ENCODE data around the gene MRPL27. TPM values are rescaled to one million over a fixed set of nuclear protein-coding genes. Genes with fewer than 3 reads are reported as not detected.

MRPL27 gene
- total and polyA plus RNA-seq, 5 experiments from 2014 or later, result 28.0 to 60.6 (median 30.0) TPM

- Mint-ChIP-seq H3K9me3 (no peaks in the 10 kb centered on the region), H3K4me3 (no peak overlapping the region)
Observed at GRCh38 chr17:50365165-50365564, 7.8 kb downstream of the MRPL27 start.

GRCh38 chr17:50364715-50365114 lies 8.3 kb downstream of the MRPL27 start:
- no peak for ATAC-seq
- peaks cover 9 to 26% (median 11%) of the 10 kb centered on the region in 4 donors for H3K4me1 Mint-ChIP-seq
- no peaks in the 10 kb centered on the region for H3K27me3 Mint-ChIP-seq
- H3K36me3 Mint-ChIP-seq, result peaks cover 0 to 40% (median 10%) of the 10 kb centered on the region in 3 donors
- DNase-seq, result no peak
- POLR2A ChIA-PET, result no interaction called here
- no peaks in the 10 kb centered on the region for H3K9me3 Mint-ChIP-seq
- H3K4me3 Mint-ChIP-seq, result no peak overlapping the region
- H3K27ac Mint-ChIP-seq, result no peak overlapping the region

More at GRCh38 chr17:50365165-50365564, 7.8 kb downstream of the MRPL27 start:
- ATAC-seq, result no peak
- Mint-ChIP-seq H3K36me3 (peaks cover 0 to 44% (median 10%) of the 10 kb centered on the region in 3 donors), H3K27me3 (no peaks in the 10 kb centered on the region), H3K27ac (no peak overlapping the region), H3K4me1 (peaks cover 10 to 26% (median 11%) of the 10 kb centered on the region in 4 donors)
- no peak for DNase-seq
- POLR2A ChIA-PET, result no interaction called here

- Mint-ChIP-seq H3K4me3 (no peak overlapping the region), H3K36me3 (peaks cover 0 to 37% (median 9%) of the 10 kb centered on the region in 3 donors), H3K27ac (peak overlapping the region in 1 of 10 donors; percentile 21), H3K9me3 (no peaks in the 10 kb centered on the region), H3K4me1 (peaks cover 9 to 29% (median 12%) of the 10 kb centered on the region in 4 donors), H3K27me3 (no peaks in the 10 kb centered on the region)
- ATAC-seq, result no peak
- no peak for DNase-seq
- POLR2A ChIA-PET, result interaction anchor here (1.2 kb wide), 1 partner anchor 9 kb away, joined by 4 read pairs; the partner anchor contains the start of genes EME1 and MRPL27
Observed at GRCh38 chr17:50364061-50364458, 8.9 kb downstream of the MRPL27 start.

DNA sequence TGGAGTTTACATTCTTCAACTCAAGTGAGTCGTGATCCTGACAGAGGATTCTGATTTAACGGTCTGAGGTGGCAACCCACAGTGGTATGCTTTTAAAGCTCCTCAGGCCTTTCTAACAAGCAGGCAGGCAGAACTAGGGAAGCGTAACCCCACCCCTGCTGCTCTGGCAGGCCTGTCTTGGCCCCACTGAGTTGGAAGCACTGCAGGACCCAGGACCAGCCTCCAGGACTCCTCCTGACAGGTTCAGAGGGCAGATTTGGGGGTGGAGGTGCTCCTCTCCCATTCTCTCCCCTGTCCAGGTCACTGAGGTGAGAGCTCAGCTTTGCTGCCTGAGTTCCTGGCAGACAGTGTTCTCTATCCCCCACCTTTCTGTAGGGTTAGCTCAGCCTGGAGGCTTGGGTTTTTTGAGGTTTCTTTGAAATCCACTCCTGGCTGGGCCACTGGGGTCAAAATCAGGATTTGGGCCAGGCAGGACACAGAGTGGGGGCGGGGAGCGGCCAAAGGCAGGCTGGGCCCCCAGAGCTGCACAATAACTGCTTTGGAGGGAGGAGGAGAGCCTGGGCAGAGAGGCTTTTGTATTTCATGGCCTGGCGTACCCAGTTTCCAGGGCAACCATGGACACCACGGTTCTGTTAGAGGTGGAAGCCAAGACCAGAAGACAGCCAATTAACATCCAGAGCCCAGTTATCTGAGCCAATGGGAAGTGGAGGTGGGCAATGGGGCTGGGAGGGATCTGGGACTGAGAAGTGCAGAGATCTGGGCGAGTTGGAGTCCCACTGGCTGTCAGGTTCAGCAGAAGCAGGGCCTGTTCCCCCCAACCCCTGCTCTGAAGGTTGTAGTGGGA lies 9.5 kb downstream of the MRPL27 start:
- DNase-seq (no peak), ATAC-seq (no peak)
- Mint-ChIP-seq H3K9me3 (no peaks in the 10 kb centered on the region), H3K4me1 (peaks cover 9 to 32% (median 12%) of the 10 kb centered on the region in 4 donors), H3K27ac (peak overlapping the region in 3 of 10 donors; percentile 21 to 29 (median 29)), H3K4me3 (no peak overlapping the region), H3K27me3 (no peaks in the 10 kb centered on the region), H3K36me3 (peaks cover 0 to 36% (median 6%) of the 10 kb centered on the region in 3 donors)
- POLR2A ChIA-PET, result interaction anchor here (1.2 to 3.8 kb wide), 3 partner anchors 9 to 17 kb away, joined by 4 to 17 read pairs (median 16); partner anchors contain the start of genes EME1, MRPL27 and XYLT2

DNA sequence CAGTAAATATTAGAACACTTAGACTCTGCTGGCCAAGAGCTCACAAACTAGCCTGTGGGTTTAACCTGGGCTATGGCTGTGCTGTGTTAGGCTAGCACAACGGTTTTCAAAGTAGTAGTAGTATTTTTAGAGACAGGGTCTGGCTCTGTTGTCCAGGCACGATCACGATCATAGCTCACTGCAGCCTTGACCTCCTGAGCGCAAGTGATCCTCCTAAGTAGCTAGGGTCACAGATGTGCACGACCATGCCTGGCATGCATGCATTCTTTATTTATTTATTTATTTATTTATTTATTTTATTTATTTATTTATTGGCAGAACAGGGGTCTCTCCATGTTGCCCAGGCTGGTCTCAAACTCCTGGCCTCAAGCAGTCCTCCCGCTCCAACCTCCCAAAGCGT lies 10.3 kb downstream of the MRPL27 start:
- no peak overlapping the region for H3K4me3 Mint-ChIP-seq
- peak overlapping the region in 3 of 10 donors; percentile 68 to 90 (median 76) for H3K27ac Mint-ChIP-seq
- H3K27me3 Mint-ChIP-seq, result no peaks in the 10 kb centered on the region
- POLR2A ChIA-PET, result interaction anchor here (0.7 to 3.8 kb wide), 5 partner anchors 9 to 44 kb away, joined by 4 to 17 read pairs (median 10); partner anchors contain the start of genes EME1, LRRC59, MRPL27 and XYLT2
- no peak for ATAC-seq
- peaks cover 9 to 31% (median 12%) of the 10 kb centered on the region in 4 donors for H3K4me1 Mint-ChIP-seq
- no peaks in the 10 kb centered on the region for H3K9me3 Mint-ChIP-seq
- peaks cover 0 to 34% (median 2%) of the 10 kb centered on the region in 3 donors for H3K36me3 Mint-ChIP-seq
- no peak for DNase-seq

GRCh38 chr17:50361561-50362480 lies 11.2 kb downstream of the MRPL27 start:
- H3K36me3 Mint-ChIP-seq, result peaks cover 0 to 37% (median 0%) of the 10 kb centered on the region in 3 donors
- peak overlapping the region; percentile 59 to 93 (median 84) for H3K27ac Mint-ChIP-seq
- DNase-seq (peak; percentile 32 to 77 (median 54)), ATAC-seq (peak; percentile 89 to 94)
- no peaks in the 10 kb centered on the region for H3K27me3 Mint-ChIP-seq
- POLR2A ChIA-PET, result interaction anchor here (0.9 to 3.8 kb wide), 5 partner anchors 10 to 37 kb away, joined by 3 to 17 read pairs (median 10); partner anchors contain the start of genes EME1, LRRC59, MRPL27 and XYLT2
- peaks cover 9 to 30% (median 12%) of the 10 kb centered on the region in 4 donors for H3K4me1 Mint-ChIP-seq
- no peaks in the 10 kb centered on the region for H3K9me3 Mint-ChIP-seq
- H3K4me3 Mint-ChIP-seq, result peak overlapping the region in 9 of 10 donors; percentile 21 to 58 (median 47)

DNA sequence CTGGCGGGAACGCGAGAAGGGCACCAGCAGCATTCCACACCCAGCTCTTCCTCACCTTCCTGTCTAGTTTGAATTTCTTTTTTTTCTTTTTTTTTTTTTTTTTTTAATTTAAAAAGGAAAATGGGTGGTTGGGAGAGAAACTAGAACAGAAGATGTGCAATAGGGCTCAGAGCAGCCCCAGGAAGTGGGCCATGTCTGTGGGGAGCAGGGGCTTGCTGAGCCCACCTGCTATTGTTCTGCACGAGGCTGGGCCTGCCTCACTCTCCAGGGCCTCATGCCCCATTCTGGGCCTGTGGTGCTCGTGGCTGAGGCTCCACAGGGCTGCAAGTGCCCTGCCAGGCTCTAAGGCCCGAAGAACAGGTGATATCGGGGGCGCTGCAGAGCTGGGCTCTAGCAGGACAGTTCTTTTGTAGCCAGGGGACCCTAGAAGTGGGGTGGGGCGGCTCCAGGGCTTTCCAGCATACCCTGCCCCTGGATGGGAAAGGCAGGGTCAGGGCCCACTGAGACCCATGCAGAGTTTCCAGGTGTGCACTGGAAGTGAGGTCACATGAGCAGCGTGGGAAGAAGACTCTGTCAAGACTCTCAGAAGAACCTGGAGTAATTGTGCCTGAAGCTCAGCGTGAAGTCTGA lies 12.4 kb downstream of the MRPL27 start:
- peak overlapping the region in 7 of 10 donors; percentile 27 to 91 (median 79) for H3K27ac Mint-ChIP-seq

DNA sequence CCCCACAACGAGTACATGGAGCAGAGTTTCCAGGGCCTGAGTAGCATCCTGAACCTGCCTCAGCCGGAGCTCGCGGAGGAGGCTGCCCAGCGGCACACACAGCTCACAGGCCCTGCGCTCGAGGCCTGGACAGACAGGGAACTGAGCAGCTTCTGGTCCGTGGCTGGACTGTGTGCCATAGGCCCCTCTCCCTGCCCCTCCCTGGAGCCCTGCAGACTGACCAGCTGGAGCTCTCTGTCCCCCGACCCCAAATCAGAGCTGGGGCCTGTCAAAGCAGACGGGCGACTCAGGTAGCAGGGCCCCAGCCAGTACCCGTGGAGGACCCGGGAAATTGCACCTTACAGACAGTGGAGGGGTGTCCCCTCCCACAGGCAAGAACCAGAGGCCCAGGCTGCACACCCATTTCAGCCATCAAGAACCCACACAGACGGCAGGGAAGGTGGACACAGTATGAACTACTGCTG lies 13.0 kb downstream of the MRPL27 start:
- Mint-ChIP-seq H3K4me3 (no peak overlapping the region), H3K36me3 (peaks cover 0 to 41% (median 0%) of the 10 kb centered on the region in 3 donors), H3K27ac (peak overlapping the region in 4 of 10 donors; percentile 15 to 91 (median 38)), H3K27me3 (no peaks in the 10 kb centered on the region), H3K9me3 (no peaks in the 10 kb centered on the region), H3K4me1 (peaks cover 9 to 28% (median 10%) of the 10 kb centered on the region in 4 donors)
- POLR2A ChIA-PET, result interaction anchor here (0.6 to 3.8 kb wide), 3 partner anchors 12 to 37 kb away, joined by 5 to 17 read pairs (median 16); partner anchors contain the start of genes EME1, LRRC59, MRPL27 and XYLT2
- ATAC-seq, result no peak
- no peak for DNase-seq

More for the DNA sequence above, 12.4 kb downstream of the MRPL27 start:
- Mint-ChIP-seq H3K4me3 (no peak overlapping the region), H3K36me3 (peaks cover 0 to 41% (median 0%) of the 10 kb centered on the region in 3 donors), H3K27me3 (no peaks in the 10 kb centered on the region), H3K4me1 (peaks cover 9 to 28% (median 12%) of the 10 kb centered on the region in 4 donors), H3K9me3 (no peaks in the 10 kb centered on the region)
- ATAC-seq, result no peak
- POLR2A ChIA-PET, result interaction anchor here (0.6 to 3.8 kb wide), 4 partner anchors 11 to 38 kb away, joined by 3 to 17 read pairs (median 10); partner anchors contain the start of genes EME1, LRRC59, MRPL27 and XYLT2
- no peak for DNase-seq

GRCh38 chr17:50359005-50359699 lies 13.8 kb downstream of the MRPL27 start:
- peak overlapping the region in 5 of 10 donors; percentile 37 to 89 (median 63) for H3K27ac Mint-ChIP-seq
- peaks cover 9 to 28% (median 11%) of the 10 kb centered on the region in 4 donors for H3K4me1 Mint-ChIP-seq
- peaks cover 0 to 45% (median 0%) of the 10 kb centered on the region in 3 donors for H3K36me3 Mint-ChIP-seq
- no peak overlapping the region for H3K4me3 Mint-ChIP-seq
- no peaks in the 10 kb centered on the region for H3K9me3 Mint-ChIP-seq
- ATAC-seq, result no peak
- no peak for DNase-seq
- H3K27me3 Mint-ChIP-seq, result no peaks in the 10 kb centered on the region
- POLR2A ChIA-PET, result interaction anchor here (1.0 to 3.8 kb wide), 2 partner anchors 13 kb away, joined by 4 to 17 read pairs; partner anchors contain the start of genes EME1, MRPL27 and XYLT2

GRCh38 chr17:50358177-50358576 lies 14.8 kb downstream of the MRPL27 start:
- Mint-ChIP-seq H3K27ac (no peak overlapping the region), H3K27me3 (no peaks in the 10 kb centered on the region), H3K4me3 (no peak overlapping the region), H3K36me3 (peaks cover 0 to 48% (median 0%) of the 10 kb centered on the region in 3 donors), H3K4me1 (peaks cover 9 to 30% (median 12%) of the 10 kb centered on the region in 4 donors), H3K9me3 (no peaks in the 10 kb centered on the region)
- ATAC-seq, result no peak
- no peak for DNase-seq
- POLR2A ChIA-PET, result interaction anchor here (1.0 kb wide), 1 partner anchor 12 kb away, joined by 4 read pairs; the partner anchor contains the start of gene XYLT2

All from naive thymus-derived CD8-positive, alpha-beta T cell (primary cell).